ENCODE data around the gene NOS1AP.

NOS1AP gene

DNA sequence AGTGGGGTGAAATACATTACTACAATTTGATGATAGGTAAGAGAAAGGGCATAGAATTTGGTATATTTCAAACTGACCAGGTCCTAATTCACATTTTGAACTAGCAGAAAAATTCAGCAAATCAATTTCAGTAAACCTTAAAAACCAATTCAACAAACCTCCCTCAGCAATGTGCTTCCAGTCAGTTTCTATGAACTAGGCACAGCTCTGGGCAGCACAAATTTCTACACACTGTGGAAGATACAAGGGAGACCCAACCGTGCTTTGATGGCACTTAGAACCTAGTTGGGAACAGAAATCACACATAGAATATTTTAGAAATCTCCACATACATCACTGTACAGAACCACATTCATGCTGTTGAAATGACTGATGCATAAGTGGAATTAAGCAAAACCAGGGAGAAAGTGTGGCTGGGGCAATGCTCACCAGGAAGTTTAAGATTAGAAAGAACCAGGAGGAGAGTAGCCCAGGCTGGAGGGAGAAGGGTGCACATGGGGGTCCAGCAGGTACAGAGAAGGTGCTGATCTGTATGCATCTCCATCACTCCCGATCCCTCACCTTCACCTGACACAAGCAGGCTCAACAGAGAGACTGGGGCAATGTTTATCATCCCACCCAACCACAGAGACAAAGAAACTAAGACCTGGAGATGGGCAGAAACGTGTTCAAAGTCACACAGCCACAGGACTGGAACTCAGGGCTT, 326.9 kb downstream of the NOS1AP start:
- in situ Hi-C loops (cut with HindIII; ENCODE audit: low sequenced_read_pairs), result no loop called here
- no peak overlapping the region for H3K4me3 ChIP-seq (ENCODE audit: low read depth, low read length)
- DNase-seq (ENCODE audit: low read depth), result no peak
- no peak for TF ChIP-seq CTCF (IDR thresholded peaks at IDR 0.05; ENCODE audit: low read depth, low read length, missing control alignments)

DNA sequence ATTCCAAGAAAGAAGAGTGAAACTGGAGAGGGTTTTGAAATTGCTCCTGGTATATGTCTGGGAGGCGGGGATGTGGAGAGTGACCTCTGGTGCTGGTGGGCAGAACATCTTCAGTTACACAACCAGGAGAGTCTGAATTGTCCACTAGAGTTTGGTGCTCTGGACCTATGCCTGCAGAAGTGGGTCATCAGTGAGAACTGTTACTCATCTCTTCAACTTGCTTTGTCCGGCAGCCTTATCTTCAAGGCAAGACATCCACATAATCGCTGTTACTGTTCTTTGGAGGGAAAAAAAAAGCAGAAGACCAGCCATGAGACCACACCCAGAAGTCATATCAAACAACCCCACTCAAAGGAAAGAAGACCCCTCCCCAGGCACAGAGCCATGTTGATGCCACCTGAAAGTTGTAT, 327.6 kb downstream of the NOS1AP start:
- in situ Hi-C loops (cut with HindIII; ENCODE audit: low sequenced_read_pairs), result no loop called here

DNA sequence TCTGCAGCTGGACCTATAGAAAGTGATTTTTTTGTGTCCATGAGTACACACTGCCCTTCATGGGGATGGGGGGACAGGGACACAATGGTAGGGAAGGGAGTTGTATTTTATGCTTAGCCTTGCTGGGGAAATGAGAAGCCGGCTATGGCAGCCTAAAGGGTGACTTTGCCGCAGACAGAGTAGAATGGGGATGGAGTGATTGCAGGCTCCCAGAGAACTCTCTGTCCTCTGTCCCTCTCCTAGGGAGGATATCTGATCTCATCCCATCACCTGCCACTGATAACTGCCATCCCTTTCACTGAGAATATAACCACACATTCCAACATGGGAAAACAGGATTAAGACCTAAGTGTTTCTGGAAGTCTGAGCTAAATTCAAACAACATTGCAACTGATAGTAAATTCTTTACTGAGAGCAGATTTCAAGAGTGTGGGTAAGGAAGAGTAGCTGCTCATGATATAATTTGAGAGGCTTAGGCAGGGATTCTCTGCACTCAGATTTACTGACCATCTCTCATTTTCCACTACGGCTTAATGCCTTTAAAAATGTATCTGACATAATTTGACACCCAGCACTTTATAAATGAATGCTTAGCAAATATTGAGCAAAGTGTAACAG, 328.6 kb downstream of the NOS1AP start:
- no peak overlapping the region for H3K4me3 ChIP-seq (ENCODE audit: low read depth, low read length)
- DNase-seq (ENCODE audit: low read depth), result no peak
- in situ Hi-C loops (cut with HindIII; ENCODE audit: low sequenced_read_pairs), result no loop called here
- no peak for TF ChIP-seq CTCF (IDR thresholded peaks at IDR 0.05; ENCODE audit: low read depth, low read length, missing control alignments)

More for the DNA sequence above, 327.6 kb downstream of the NOS1AP start:
- DNase-seq (ENCODE audit: low read depth), result no peak
- TF ChIP-seq CTCF (IDR thresholded peaks at IDR 0.05; ENCODE audit: low read depth, low read length, missing control alignments), result peak; percentile 11
- H3K4me3 ChIP-seq (ENCODE audit: low read depth, low read length), result no peak overlapping the region

- H3K4me3 ChIP-seq (ENCODE audit: low read depth, low read length), result no peak overlapping the region
- TF ChIP-seq CTCF (IDR thresholded peaks at IDR 0.05; ENCODE audit: low read depth, low read length, missing control alignments), result no peak
- in situ Hi-C loops (cut with HindIII; ENCODE audit: low sequenced_read_pairs), result no loop called here
- no peak for DNase-seq (ENCODE audit: low read depth)
Observed at GRCh38 chr1:162398999-162399580, 329.6 kb downstream of the NOS1AP start.

- DNase-seq (ENCODE audit: low read depth), result no peak
- no peak for TF ChIP-seq CTCF (IDR thresholded peaks at IDR 0.05; ENCODE audit: low read depth, low read length, missing control alignments)
- in situ Hi-C loops (cut with HindIII; ENCODE audit: low sequenced_read_pairs), result no loop called here
- no peak overlapping the region for H3K4me3 ChIP-seq (ENCODE audit: low read depth, low read length)
Observed at GRCh38 chr1:162400790-162401355, 331.4 kb downstream of the NOS1AP start.

- TF ChIP-seq CTCF (IDR thresholded peaks at IDR 0.05; ENCODE audit: low read depth, low read length, missing control alignments), result no peak
- in situ Hi-C loops (cut with HindIII; ENCODE audit: low sequenced_read_pairs), result no loop called here
- H3K4me3 ChIP-seq (ENCODE audit: low read depth, low read length), result no peak overlapping the region
- DNase-seq (ENCODE audit: low read depth), result no peak
Observed at GRCh38 chr1:162404550-162405160, 335.2 kb downstream of the NOS1AP start.

All from astrocyte of the cerebellum (primary cell).